CD14-positive monocyte (primary cell): ENCODE data around the gene BDH2. TPM values are rescaled to one million over a fixed set of nuclear protein-coding genes. Genes with fewer than 3 reads are reported as not detected.

Source experiments
- DNase-seq, 3 donors: peaks; one replicate each; pipeline ENCODE4 v3.0.0-alpha.2; 2011 to 2022
- H2AFZ ChIP-seq: 2 replicates; pipeline ENCODE4 v1.6.0; 2012; ENCODE audit warnings: mild to moderate bottlenecking, low read depth, low read length, inconsistent platforms; ENCODE audit not compliant: insufficient read depth, poor library complexity, severe bottlenecking
- H3K27ac ChIP-seq, 2 donors: 1 replicate in 1 of 2; 2 replicates in 1 of 2; pipeline ENCODE4 v1.5.1; 2012 to 2013; ENCODE audit warnings: low read length in 2 of 2, control low read depth in 1 of 2, inconsistent platforms in 1 of 2, low read depth in 1 of 2, mild to moderate bottlenecking in 1 of 2
- H3K27me3 ChIP-seq, 2 donors: one replicate each; pipeline versions ENCODE4 v1.6.0 to v1.6.1; 2011 to 2013; ENCODE audit warnings: low read length in 2 of 2; ENCODE audit not compliant: control insufficient read depth in 2 of 2, insufficient read depth in 2 of 2
- H3K36me3 ChIP-seq, 2 donors: replicated peaks in 1 of 2; 1 replicate in 1 of 2; 2 replicates in 1 of 2; pipeline versions ENCODE4 v1.5.1 to v1.6.1; 2012 to 2013; ENCODE audit warnings: low read length in 2 of 2, control low read depth in 1 of 2, inconsistent platforms in 1 of 2, mild to moderate bottlenecking in 1 of 2; ENCODE audit not compliant: insufficient read depth in 2 of 2, control insufficient read depth in 1 of 2
- H3K4me1 ChIP-seq, 2 donors: 1 replicate in 1 of 2; 2 replicates in 1 of 2; pipeline versions ENCODE4 v1.5.1 to v1.6.1; 2012 to 2013; ENCODE audit warnings: low read length in 2 of 2, control low read depth in 1 of 2, inconsistent platforms in 1 of 2, mild to moderate bottlenecking in 1 of 2, moderate library complexity in 1 of 2; ENCODE audit not compliant: insufficient read depth in 2 of 2, control insufficient read depth in 1 of 2
- H3K4me2 ChIP-seq: replicated peaks from 2 replicates; pipeline ENCODE3; 2012; ENCODE audit warnings: low read length, moderate library complexity, mild to moderate bottlenecking; ENCODE audit not compliant: poor library complexity, severe bottlenecking; ENCODE audit errors: extremely low read depth
- H3K4me3 ChIP-seq, 3 experiments: fragments of 200-600 bp in 1 of 3; sonication (generic) in 1 of 3; replicated peaks in 1 of 3; 1 replicate in 2 of 3; 2 replicates in 1 of 3; pipeline ENCODE4 v1.5.1; 2011 to 2013; ENCODE audit warnings: low read length in 3 of 3, mild to moderate bottlenecking in 3 of 3, control low read depth in 2 of 3, low read depth in 2 of 3, inconsistent platforms in 1 of 3, moderate library complexity in 1 of 3
- H3K79me2 ChIP-seq: 2 replicates; pipeline ENCODE4 v1.6.0; 2012; ENCODE audit warnings: mild to moderate bottlenecking, control low read depth, inconsistent platforms, low read length, moderate library complexity; ENCODE audit not compliant: insufficient read depth
- H3K9ac ChIP-seq: 2 replicates; pipeline ENCODE4 v1.6.0; 2017; ENCODE audit warnings: low read length, mild to moderate bottlenecking; ENCODE audit not compliant: insufficient read depth, poor library complexity, severe bottlenecking
- H3K9me3 ChIP-seq, 2 donors: replicated peaks in 1 of 2; 1 replicate in 1 of 2; 2 replicates in 1 of 2; pipeline versions ENCODE4 v1.5.1 to v1.6.1; 2012 to 2013; ENCODE audit warnings: low read length in 2 of 2, control low read depth in 1 of 2; ENCODE audit not compliant: control insufficient read depth in 1 of 2, insufficient read depth in 1 of 2
- H4K20me1 ChIP-seq: 2 replicates; pipeline ENCODE4 v1.6.0; 2012; ENCODE audit warnings: mild to moderate bottlenecking, low read length, control low read depth, moderate library complexity; ENCODE audit not compliant: insufficient read depth
- H3K27ac Mint-ChIP-seq, 7 donors: one replicate each; pipeline ENCODE4 v1.8.0; 2020; ENCODE audit warnings: mild to moderate bottlenecking in 7 of 7, mixed read lengths in 7 of 7, moderate library complexity in 6 of 7, inconsistent platforms in 2 of 7
- H3K27me3 Mint-ChIP-seq, 3 donors: one replicate each; pipeline ENCODE4 v1.8.0; 2021 to 2022; ENCODE audit warnings: low read depth in 3 of 3, mild to moderate bottlenecking in 3 of 3, mixed read lengths in 3 of 3, moderate library complexity in 3 of 3, inconsistent platforms in 1 of 3
- H3K36me3 Mint-ChIP-seq, 2 donors: one replicate each; pipeline ENCODE4 v1.8.0; 2020; ENCODE audit warnings: mixed read lengths in 2 of 2, inconsistent platforms in 1 of 2, mild to moderate bottlenecking in 1 of 2
- H3K4me1 Mint-ChIP-seq: one replicate; pipeline ENCODE4 v1.8.0; 2020; ENCODE audit warnings: mild to moderate bottlenecking, mixed read lengths
- H3K4me3 Mint-ChIP-seq, 2 donors: one replicate each; pipeline ENCODE4 v1.8.0; 2020; ENCODE audit warnings: mild to moderate bottlenecking in 2 of 2, mixed read lengths in 2 of 2, moderate library complexity in 1 of 2
- H3K9me3 Mint-ChIP-seq, 7 donors: one replicate each; pipeline ENCODE4 v1.8.0; 2020 to 2022; ENCODE audit warnings: mixed read lengths in 7 of 7, mild to moderate bottlenecking in 6 of 7, moderate library complexity in 6 of 7, inconsistent platforms in 2 of 7
- WGBS: methylation state at CpG from one replicate; pipeline ENCODE4 v1.1.5; 2013; ENCODE audit warnings: missing lambda C conversion rate; ENCODE audit not compliant: insufficient coverage; 5-methylcytosine and 5-hydroxymethylcytosine counted together
- intact Hi-C, 2 donors: fragments of 100-400 bp; cut with micrococcal nuclease; formaldehyde crosslinking; loops; one replicate each; pipeline versions ENCODE4 v1.15.0 to v1.15.1; 2023
- polyA plus RNA-seq, 3 donors: library from polyadenylated mRNA; depleted of rRNA in 1 of 3; unstranded in 2 of 3; stranded (reverse) in 1 of 3; fragments of 300-500 nt in 2 of 3; fragments of >200 nt in 1 of 3; fragmentation: Illumina TruSeq in 2 of 3; gene quantifications; 1 replicate in 2 of 3; 2 replicates in 1 of 3; pipeline ENCODE4 v1.2.3, GENCODE V29; 2012 to 2021
- TF ChIP-seq, protein P1 (sequence below): fragments of 200-600 bp; IDR thresholded peaks from one replicate; pipeline ENCODE4 v1.8.0; 2022; ENCODE audit warnings: antibody characterized with exemption, mild to moderate bottlenecking

The BDH2 gene
- polyA plus RNA-seq, 3 donors: 6.2 to 8.5 (median 6.8) TPM

- Mint-ChIP-seq H3K4me1 (peaks cover 6% of the 10 kb centered on the region), H3K4me3 (no peak overlapping the region), H3K27me3 (peaks cover 0 to 2% (median 0%) of the 10 kb centered on the region in 3 donors), H3K27ac (no peak overlapping the region), H3K36me3 (peaks cover 25 to 38% of the 10 kb centered on the region in 2 donors), H3K9me3 (no peaks in the 10 kb centered on the region)
- H3K9ac ChIP-seq: no peak overlapping the region
- H3K27me3 ChIP-seq: no peaks in the 10 kb centered on the region
- no peak overlapping the region for H3K27ac ChIP-seq
- no CpG with 5 or more reads among the region's 3 CpGs for WGBS
- H4K20me1 ChIP-seq: no peaks in the 10 kb centered on the region
- TF ChIP-seq, protein P1, sequence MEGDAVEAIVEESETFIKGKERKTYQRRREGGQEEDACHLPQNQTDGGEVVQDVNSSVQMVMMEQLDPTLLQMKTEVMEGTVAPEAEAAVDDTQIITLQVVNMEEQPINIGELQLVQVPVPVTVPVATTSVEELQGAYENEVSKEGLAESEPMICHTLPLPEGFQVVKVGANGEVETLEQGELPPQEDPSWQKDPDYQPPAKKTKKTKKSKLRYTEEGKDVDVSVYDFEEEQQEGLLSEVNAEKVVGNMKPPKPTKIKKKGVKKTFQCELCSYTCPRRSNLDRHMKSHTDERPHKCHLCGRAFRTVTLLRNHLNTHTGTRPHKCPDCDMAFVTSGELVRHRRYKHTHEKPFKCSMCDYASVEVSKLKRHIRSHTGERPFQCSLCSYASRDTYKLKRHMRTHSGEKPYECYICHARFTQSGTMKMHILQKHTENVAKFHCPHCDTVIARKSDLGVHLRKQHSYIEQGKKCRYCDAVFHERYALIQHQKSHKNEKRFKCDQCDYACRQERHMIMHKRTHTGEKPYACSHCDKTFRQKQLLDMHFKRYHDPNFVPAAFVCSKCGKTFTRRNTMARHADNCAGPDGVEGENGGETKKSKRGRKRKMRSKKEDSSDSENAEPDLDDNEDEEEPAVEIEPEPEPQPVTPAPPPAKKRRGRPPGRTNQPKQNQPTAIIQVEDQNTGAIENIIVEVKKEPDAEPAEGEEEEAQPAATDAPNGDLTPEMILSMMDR: peak; percentile 79
- intact Hi-C loops: loop anchor here in 1 of 2 donors (2.0 kb wide), 1 partner anchor 45 kb away; no protein-coding TSS in a partner anchor
- no peaks in the 10 kb centered on the region for H3K9me3 ChIP-seq
- no peak overlapping the region for H2AFZ ChIP-seq
- no peak overlapping the region for H3K4me3 ChIP-seq
- H3K36me3 ChIP-seq: peaks cover 14 to 39% of the 10 kb centered on the region in 2 donors
- no peaks in the 10 kb centered on the region for H3K4me1 ChIP-seq
- peak; percentile 29 to 43 (median 31) for DNase-seq
- no peaks in the 10 kb centered on the region for H3K79me2 ChIP-seq
- no peak overlapping the region for H3K4me2 ChIP-seq
Observed at GRCh38 chr4:103091601-103092223, 7.9 kb downstream of the BDH2 start.

DNA sequence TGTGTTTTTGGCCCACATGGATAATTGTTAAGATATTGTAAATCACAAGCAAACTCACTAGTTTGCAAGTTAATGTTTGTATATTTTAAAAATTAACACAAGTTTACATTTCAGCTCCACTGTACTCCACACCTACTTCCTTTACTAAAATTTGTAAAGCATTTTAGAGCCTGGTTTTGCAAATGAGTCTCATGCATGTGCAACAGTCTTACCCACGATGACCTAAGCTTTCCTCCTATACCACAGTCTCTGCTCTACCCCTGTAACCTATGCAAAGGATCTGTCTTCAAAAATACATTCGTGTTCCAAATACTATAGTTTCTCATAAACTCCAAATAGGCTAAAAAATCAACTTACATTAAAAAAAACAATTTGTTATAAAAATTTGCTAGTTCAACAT lies 10.2 kb downstream of the BDH2 start:
- H3K79me2 ChIP-seq: no peaks in the 10 kb centered on the region
- no peak overlapping the region for H3K9ac ChIP-seq
- intact Hi-C loops: loop anchor here in 1 of 2 donors (5.0 kb wide), 1 partner anchor 37 kb away; no protein-coding TSS in a partner anchor
- Mint-ChIP-seq H3K27ac (no peak overlapping the region), H3K4me1 (peaks cover 6% of the 10 kb centered on the region), H3K9me3 (no peaks in the 10 kb centered on the region), H3K4me3 (no peak overlapping the region), H3K27me3 (peaks cover 0 to 2% (median 0%) of the 10 kb centered on the region in 3 donors), H3K36me3 (peaks cover 33 to 49% of the 10 kb centered on the region in 2 donors)
- H3K4me2 ChIP-seq: no peak overlapping the region
- H3K36me3 ChIP-seq: peaks cover 17 to 54% of the 10 kb centered on the region in 2 donors
- no peaks in the 10 kb centered on the region for H4K20me1 ChIP-seq
- DNase-seq: no peak
- no peak overlapping the region for H3K4me3 ChIP-seq
- no peak overlapping the region for H2AFZ ChIP-seq
- TF ChIP-seq, protein P1: no peak
- H3K4me1 ChIP-seq: no peaks in the 10 kb centered on the region
- no peak overlapping the region for H3K27ac ChIP-seq
- no peaks in the 10 kb centered on the region for H3K9me3 ChIP-seq
- H3K27me3 ChIP-seq: no peaks in the 10 kb centered on the region
- 57% methylated on average over 1 of the region's 2 CpGs for WGBS
